AG10803 (cell line): ENCODE measurements around the gene TTLL9.

Experiments
- DNase-seq: peaks from one replicate; pipeline ENCODE4 v3.0.0; 2010; ENCODE audit warnings: low read depth
- H3K4me3 ChIP-seq: 2 replicates; pipeline ENCODE4 v1.5.1; 2011; ENCODE audit warnings: mild to moderate bottlenecking, low read length, control low read depth
- CTCF ChIP-seq: conservative IDR thresholded peaks from 2 replicates; pipeline ENCODE4 v1.5.1; 2011; ENCODE audit warnings: mild to moderate bottlenecking, low read length, control low read depth, inconsistent platforms

TTLL9 gene

GRCh38 chr20:31943052-31943471 is 72.6 kb downstream of the TTLL9 start:
- DNase-seq: no peak
- no peak overlapping the region for H3K4me3 ChIP-seq
- TF ChIP-seq CTCF: no peak

- DNase-seq: no peak
- no peak overlapping the region for H3K4me3 ChIP-seq
- no peak for TF ChIP-seq CTCF
Observed at GRCh38 chr20:31945319-31945718, 74.9 kb downstream of the TTLL9 start.

DNA sequence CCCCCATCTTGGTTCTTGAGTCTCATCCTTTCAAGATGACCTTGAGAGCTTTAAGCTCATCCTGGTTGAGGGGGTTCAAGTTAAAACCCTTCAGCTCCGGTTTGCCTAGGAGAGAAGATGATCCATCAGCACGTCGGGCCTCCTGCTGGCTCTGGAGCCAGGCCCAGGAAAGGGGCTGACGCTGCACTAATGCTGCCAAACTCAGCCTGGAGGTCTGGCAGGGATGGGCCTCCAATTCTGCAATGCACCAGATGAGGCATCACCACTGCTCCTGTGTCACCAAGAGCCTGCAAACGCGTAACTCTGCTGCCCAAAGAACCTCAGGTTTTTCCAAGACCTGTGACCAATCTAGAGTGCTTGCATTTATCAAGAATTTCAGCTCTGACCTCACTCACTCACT is 75.4 kb downstream of the TTLL9 start:
- peak; percentile 3 for DNase-seq
- H3K4me3 ChIP-seq: no peak overlapping the region
- no peak for TF ChIP-seq CTCF

DNA sequence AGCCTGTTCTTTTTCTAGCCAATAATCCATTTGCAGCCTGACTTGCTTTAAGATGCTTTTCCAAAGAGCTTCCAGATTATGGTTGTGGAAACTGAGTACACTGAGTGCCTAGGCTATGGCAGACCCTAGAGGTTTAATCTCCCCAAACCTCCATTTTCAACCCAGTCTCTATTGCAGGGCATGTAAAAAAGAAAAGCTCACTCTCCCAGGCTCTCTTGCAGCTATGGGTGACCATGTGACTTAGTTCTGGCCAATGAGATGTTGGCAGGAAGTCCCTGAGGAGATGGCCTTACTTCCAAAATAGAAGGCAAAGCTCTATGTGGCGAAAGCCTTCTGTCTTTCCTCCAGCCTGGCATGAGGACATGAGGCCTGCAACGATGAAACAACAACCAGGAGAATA is 77.6 kb downstream of the TTLL9 start:
- DNase-seq: no peak
- H3K4me3 ChIP-seq: no peak overlapping the region
- TF ChIP-seq CTCF: no peak

- H3K4me3 ChIP-seq: no peak overlapping the region
- no peak for TF ChIP-seq CTCF
- no peak for DNase-seq
Observed at GRCh38 chr20:31949877-31950646, 79.6 kb downstream of the TTLL9 start.

DNA sequence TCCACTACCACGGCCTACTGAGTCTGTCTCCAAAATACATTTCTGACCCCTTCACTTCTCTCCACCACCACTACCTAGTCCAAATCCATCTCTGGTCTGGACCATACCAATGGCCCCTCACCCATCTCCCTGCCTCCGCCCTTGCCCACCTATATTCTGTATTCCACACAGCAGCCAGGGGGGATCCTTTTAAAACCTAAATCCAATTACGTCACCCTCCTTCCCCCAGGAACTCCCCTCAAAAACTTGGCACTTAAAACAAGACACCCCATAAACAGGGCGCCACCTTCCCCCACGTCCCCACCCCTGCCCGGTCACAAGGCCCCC is 80.7 kb downstream of the TTLL9 start:
- peak overlapping the region; percentile 69 for H3K4me3 ChIP-seq
- TF ChIP-seq CTCF: no peak

More for the DNA sequence above, 80.7 kb downstream of the TTLL9 start:
- DNase-seq: no peak
